ENCODE results near the gene MRPL52. TPM values are rescaled to one million over a fixed set of nuclear protein-coding genes. Genes with fewer than 3 reads are reported as not detected.

MRPL52 gene
- polyA plus RNA-seq, 3 donors: 32.3 to 164 (median 130) TPM

DNA sequence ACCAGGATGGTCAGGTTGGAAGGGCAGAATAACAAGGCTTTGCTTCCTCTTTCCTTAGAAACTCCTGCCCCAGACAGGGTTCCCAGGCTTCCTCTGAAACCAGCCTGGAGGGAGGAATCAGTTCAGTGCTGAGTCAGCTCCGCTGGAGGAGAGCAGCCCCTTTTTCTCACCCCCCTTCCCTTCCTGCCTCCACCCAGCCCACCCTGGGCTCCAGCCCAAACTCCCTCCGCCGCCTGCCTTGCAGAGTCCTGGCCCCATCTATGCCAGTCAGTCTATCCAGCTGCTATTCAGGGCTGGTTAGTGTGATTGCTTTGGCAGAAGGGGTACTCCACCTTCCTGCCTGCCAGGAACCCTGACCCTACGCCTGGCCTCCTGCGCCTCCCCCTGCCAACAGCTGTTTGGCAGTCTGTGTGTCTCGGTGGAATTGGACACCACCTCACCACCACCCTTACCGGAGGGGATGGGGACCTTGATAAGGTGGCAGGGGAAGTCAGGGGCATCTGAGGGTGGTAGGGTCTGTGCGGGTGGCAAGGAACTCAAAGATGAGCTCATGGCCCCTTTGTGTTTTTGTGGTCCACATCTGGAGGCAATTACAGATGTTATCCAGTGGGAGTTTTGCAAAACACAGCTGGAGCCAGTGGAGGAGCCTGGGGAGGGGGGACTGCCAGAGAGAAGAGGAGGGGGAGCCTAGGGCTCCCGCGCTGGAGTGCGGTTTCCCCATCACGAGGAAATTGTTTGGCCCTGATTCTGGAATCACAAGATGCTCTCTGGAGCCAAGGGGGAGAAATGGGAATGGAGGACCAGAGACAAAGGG lies 18.9 kb downstream of the MRPL52 start:
- Histone ChIP-seq H3K4me2 (replicated peaks; ENCODE audit: extremely low read depth, low read length, poor library complexity, severe bottlenecking) (peak overlapping the region; percentile 58), H3K9ac (ENCODE audit: insufficient read depth, low read length, poor library complexity, severe bottlenecking) (no peak overlapping the region), H3K27me3 (ENCODE audit: control insufficient read depth in 2 of 2, insufficient read depth in 2 of 2, low read length in 2 of 2) (peaks cover 0 to 5% of the 10 kb centered on the region in 2 donors), H3K79me2 (ENCODE audit: insufficient read depth, low read length) (no peaks in the 10 kb centered on the region), H2AFZ (ENCODE audit: insufficient read depth, low read depth, low read length, poor library complexity, severe bottlenecking) (peak overlapping the region; percentile 37), H4K20me1 (ENCODE audit: insufficient read depth, low read length) (no peaks in the 10 kb centered on the region), H3K4me1 (ENCODE audit: control insufficient read depth in 1 of 2, insufficient read depth in 2 of 2, low read length in 2 of 2) (peaks cover 19 to 30% of the 10 kb centered on the region in 2 donors), H3K36me3 (replicated peaks in 1 of 2; ENCODE audit: control insufficient read depth in 1 of 2, insufficient read depth in 2 of 2, low read length in 2 of 2) (no peaks in the 10 kb centered on the region), H3K27ac (ENCODE audit: low read depth in 1 of 2, low read length in 2 of 2) (no peak overlapping the region), H3K4me3 (replicated peaks in 1 of 3; ENCODE audit: low read depth in 2 of 3, low read length in 3 of 3) (peak overlapping the region in 1 of 3 experiments; percentile 54), H3K9me3 (replicated peaks in 1 of 2; ENCODE audit: control insufficient read depth in 1 of 2, insufficient read depth in 1 of 2, low read length in 2 of 2) (no peaks in the 10 kb centered on the region)
- Mint-ChIP-seq H3K4me1 (peaks cover 28% of the 10 kb centered on the region), H3K27ac (peak overlapping the region in 5 of 7 donors; percentile 32 to 76 (median 64)), H3K4me3 (peak overlapping the region; percentile 45 to 80), H3K27me3 (ENCODE audit: low read depth in 3 of 3) (peaks cover 4 to 30% (median 13%) of the 10 kb centered on the region in 3 donors), H3K9me3 (peaks cover 0 to 2% (median 0%) of the 10 kb centered on the region in 7 donors), H3K36me3 (peaks cover 3 to 4% of the 10 kb centered on the region in 2 donors)
- TF ChIP-seq, protein P1, sequence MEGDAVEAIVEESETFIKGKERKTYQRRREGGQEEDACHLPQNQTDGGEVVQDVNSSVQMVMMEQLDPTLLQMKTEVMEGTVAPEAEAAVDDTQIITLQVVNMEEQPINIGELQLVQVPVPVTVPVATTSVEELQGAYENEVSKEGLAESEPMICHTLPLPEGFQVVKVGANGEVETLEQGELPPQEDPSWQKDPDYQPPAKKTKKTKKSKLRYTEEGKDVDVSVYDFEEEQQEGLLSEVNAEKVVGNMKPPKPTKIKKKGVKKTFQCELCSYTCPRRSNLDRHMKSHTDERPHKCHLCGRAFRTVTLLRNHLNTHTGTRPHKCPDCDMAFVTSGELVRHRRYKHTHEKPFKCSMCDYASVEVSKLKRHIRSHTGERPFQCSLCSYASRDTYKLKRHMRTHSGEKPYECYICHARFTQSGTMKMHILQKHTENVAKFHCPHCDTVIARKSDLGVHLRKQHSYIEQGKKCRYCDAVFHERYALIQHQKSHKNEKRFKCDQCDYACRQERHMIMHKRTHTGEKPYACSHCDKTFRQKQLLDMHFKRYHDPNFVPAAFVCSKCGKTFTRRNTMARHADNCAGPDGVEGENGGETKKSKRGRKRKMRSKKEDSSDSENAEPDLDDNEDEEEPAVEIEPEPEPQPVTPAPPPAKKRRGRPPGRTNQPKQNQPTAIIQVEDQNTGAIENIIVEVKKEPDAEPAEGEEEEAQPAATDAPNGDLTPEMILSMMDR (IDR thresholded peaks at IDR 0.05): no peak
- WGBS (ENCODE audit: insufficient coverage): 6% methylated on average over 6 of the region's 12 CpGs
- intact Hi-C loops (cut with micrococcal nuclease): no loop called here
- peak in 2 of 3 donors; percentile 24 to 73 for DNase-seq

DNA sequence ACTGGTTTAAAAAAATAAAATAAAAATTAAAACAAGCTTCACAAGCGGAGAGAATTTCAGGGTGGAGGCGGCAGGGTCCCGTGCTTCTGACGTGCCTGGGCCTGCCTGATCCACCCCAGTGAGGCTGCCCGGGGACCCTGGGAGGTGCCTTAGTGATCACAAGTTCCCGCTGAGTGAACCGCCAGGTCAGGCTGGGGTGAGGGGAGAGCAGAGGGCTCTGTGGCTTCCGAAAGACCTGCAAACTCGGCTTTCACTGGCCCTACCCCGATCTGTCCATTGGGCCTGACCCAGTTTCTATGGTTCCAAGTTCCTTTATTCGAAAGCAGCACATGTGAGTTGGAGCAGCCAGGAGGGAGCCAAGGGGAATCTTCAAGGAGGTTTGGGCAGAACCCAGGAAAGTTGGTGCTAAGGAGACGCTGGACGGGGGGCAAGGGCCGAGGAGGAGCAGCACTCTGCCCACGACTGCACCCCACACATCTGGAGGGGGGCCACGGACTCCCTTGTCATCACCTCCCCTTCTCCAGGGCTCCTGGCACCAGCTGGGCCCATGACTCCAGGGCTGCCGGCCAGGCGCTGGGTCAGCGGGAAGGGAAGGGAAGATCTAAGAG lies 19.6 kb downstream of the MRPL52 start:
- no peaks in the 10 kb centered on the region for H3K9me3 ChIP-seq (replicated peaks in 1 of 2; ENCODE audit: control insufficient read depth in 1 of 2, insufficient read depth in 1 of 2, low read length in 2 of 2)
- Mint-ChIP-seq H3K27ac (no peak overlapping the region), H3K4me1 (peaks cover 28% of the 10 kb centered on the region), H3K27me3 (ENCODE audit: low read depth in 3 of 3) (peaks cover 4 to 28% (median 13%) of the 10 kb centered on the region in 3 donors), H3K4me3 (no peak overlapping the region), H3K9me3 (peaks cover 0 to 2% (median 0%) of the 10 kb centered on the region in 7 donors), H3K36me3 (peaks cover 1 to 4% of the 10 kb centered on the region in 2 donors)
- H3K4me1 ChIP-seq (ENCODE audit: control insufficient read depth in 1 of 2, insufficient read depth in 2 of 2, low read length in 2 of 2): peaks cover 19 to 30% of the 10 kb centered on the region in 2 donors
- DNase-seq: no peak
- no peaks in the 10 kb centered on the region for H3K36me3 ChIP-seq (replicated peaks in 1 of 2; ENCODE audit: control insufficient read depth in 1 of 2, insufficient read depth in 2 of 2, low read length in 2 of 2)
- no peak overlapping the region for H2AFZ ChIP-seq (ENCODE audit: insufficient read depth, low read depth, low read length, poor library complexity, severe bottlenecking)
- H4K20me1 ChIP-seq (ENCODE audit: insufficient read depth, low read length): no peaks in the 10 kb centered on the region
- no peak overlapping the region for H3K27ac ChIP-seq (ENCODE audit: low read depth in 1 of 2, low read length in 2 of 2)
- H3K27me3 ChIP-seq (ENCODE audit: control insufficient read depth in 2 of 2, insufficient read depth in 2 of 2, low read length in 2 of 2): peaks cover 0 to 5% of the 10 kb centered on the region in 2 donors
- no peaks in the 10 kb centered on the region for H3K79me2 ChIP-seq (ENCODE audit: insufficient read depth, low read length)
- H3K4me2 ChIP-seq (replicated peaks; ENCODE audit: extremely low read depth, low read length, poor library complexity, severe bottlenecking): no peak overlapping the region
- intact Hi-C loops (cut with micrococcal nuclease): no loop called here
- WGBS (ENCODE audit: insufficient coverage): 95% methylated on average over 11 of the region's 19 CpGs
- H3K9ac ChIP-seq (ENCODE audit: insufficient read depth, low read length, poor library complexity, severe bottlenecking): no peak overlapping the region
- TF ChIP-seq, protein P1 (IDR thresholded peaks at IDR 0.05): no peak
- H3K4me3 ChIP-seq (replicated peaks in 1 of 3; ENCODE audit: low read depth in 2 of 3, low read length in 3 of 3): no peak overlapping the region

All from CD14-positive monocyte (primary cell).